HG02623 (cell line): ENCODE results near the gene IQCK.

ENCODE experiments used
- ATAC-seq: cut with Tn5 transposase; IDR thresholded peaks from one replicate; pipeline ENCODE4 v1.9.1; 2021; ENCODE audit warnings: moderate library complexity; ENCODE audit not compliant: unreplicated experiment

The IQCK gene

DNA sequence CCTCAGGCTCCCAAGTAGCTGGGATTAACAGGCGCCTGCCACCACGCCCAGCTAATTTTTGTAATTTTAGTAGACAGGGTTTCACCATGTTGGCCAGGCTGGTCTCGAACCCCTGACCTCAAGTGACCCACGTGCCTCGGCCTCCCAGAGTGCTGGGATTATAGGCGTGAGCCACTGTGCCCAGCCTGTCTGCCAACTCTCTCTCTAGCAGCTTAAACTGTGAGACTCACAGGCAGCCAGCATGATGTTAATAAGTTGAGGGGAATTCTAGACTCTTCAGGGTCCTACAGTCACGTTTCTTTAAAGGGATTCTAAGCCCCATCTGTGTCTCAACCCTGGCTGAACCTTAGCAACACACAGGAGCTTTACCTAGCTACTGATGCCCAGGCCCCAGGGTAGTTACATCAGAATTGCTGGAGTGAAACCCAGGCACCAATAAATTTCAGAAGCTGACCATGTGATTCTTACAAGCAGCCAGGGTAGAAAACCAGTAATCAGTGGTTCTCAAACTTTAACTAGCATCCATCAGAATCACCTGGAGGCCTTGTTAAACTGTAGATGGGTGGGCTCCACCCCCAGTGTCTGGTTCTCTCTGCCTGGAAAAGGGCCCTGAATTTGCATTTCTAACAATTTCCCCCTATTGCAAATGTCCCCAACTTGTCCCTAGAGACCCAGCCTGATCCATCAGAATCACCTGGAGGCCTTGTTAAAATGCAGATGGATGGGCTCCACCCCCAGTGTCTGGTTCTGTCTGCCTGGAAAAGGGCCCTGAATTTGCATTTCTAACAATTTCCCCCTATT is 135.9 kb downstream of the IQCK start:
- no peak for ATAC-seq

DNA sequence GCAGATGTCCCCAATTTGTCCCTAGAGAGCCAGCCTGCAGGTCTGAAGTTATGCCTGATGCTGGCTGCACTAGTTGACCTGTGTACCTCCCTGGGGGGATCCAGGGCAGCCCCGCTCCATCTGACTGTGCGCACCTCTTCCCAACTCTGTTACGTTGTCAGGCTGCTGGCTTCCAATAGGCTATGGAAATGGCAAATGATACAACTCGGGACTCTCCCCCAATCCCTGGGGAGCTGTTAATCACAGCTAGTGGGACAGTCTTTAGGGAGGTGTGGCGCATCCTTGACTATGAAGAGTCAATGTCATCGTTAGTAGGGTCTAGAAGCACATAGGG is 136.4 kb downstream of the IQCK start:
- no peak for ATAC-seq

- ATAC-seq, result no peak
These were observed 138.0 kb downstream of the IQCK start for GRCh38 chr16:19856120-19856519.

- no peak for ATAC-seq
These were observed 139.7 kb downstream of the IQCK start for GRCh38 chr16:19857593-19858339.

DNA sequence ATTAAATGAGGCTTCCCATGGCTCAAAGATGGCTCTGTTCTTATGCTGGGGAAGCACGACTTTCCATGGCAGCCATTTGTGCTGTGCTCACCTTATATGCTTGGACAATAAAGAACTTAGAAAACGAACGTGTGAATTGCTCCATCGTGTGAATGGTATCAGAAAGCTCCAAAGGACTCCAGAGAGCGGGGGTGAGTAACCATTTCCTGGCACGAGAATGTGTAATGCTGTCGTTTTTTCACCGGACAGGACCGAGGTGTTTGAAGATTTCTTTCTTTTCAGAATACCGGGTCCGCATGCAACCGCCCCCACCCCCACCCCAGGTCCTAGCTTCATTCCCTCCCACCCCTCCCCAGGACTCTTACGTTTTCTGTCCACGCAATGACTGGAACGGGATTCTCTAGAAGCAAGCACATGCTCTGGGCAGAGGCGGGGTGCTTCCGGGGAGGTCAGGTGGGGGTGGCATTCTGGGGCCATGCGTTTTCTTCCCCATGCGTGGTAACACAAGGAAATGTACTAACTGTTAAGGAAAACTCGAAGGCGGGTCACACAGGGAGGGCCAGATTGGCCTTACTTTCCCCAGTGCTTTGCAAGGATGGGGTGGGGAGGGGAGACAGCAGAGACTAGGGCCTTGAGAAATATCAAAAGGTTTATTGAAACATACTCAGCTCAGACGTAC is 140.4 kb downstream of the IQCK start:
- ATAC-seq, result no peak

- ATAC-seq, result no peak
These were observed 141.1 kb downstream of the IQCK start for GRCh38 chr16:19859166-19859565.

DNA sequence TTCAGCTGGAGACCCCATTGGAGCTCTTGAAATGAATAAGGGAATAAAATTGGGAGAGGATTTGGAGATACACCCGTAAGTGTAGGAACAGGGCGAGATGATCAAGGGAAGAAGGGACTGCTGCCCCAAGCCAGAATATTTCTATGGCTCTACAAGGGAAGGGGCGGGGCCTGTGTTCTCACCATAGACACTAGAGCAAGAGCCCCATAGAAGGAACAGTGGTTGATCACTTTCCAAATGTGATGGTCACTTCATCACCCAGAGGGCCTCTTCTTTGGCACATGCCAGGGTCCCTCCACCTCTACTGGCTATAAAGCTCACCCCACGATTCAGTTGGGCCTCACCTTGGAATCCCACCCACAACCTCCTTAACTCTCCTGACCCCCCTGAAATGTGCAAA is 141.5 kb downstream of the IQCK start:
- ATAC-seq, result no peak

GRCh38 chr16:19860166-19861041 is 142.3 kb downstream of the IQCK start:
- ATAC-seq, result no peak

DNA sequence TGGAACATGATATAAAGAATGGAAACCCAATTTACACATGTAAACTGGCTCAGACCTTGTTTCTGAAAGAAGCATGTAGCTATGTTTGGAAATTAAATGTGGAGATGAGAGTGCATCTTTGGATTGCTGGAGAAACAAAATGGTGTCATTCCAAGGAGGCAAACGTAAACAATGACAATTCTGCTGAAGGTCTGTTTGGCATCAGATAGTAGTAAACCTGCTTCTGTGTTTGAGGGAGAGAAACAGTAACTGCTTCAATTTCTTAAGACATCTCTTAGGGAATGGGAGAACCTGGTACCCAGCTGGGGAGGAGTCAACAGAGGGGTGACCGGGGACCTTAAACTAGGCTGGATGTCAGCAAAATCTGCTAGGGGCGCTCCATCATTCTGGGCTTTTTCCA is 143.1 kb downstream of the IQCK start:
- no peak for ATAC-seq

- no peak for ATAC-seq
These were observed 143.8 kb downstream of the IQCK start for GRCh38 chr16:19861811-19862327.

DNA sequence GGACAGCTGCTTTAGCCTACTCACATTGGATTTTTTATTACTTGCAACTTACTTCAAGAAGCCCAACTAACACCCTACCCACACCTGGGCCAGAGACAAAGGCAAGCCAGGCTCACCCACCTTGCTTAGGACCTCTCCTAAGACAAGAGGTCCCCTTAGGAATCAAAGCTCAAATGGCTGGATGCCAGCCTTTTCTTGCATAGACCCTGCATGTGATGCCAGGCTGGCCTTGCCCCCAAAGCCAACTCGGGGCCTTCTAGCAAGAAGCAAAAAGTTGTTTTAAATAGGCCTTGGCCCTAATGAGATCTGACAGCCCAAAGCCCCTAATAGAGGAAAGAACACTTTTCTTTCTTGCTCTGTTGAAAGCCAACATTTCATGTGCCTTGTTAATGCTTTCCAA is 145.9 kb downstream of the IQCK start:
- no peak for ATAC-seq

DNA sequence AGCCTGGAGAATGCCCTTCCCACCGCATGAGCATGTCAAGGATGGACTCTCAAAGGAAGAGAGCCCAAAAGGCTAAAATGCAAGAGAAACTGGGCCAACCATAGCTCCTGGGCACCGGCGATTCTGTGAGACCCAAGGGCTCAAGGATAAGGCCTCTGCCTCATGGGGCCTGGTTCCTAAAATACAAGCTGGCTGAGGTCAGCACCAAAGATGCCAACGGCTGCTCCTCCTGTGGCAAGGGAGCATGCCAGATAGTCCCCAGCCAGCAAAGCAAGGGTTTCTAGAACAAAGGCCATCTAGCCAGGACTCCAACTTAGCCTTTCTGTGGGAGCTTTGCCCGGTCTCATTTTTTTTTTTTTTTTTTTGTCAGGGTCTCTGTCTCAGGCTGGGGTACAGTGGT is 146.5 kb downstream of the IQCK start:
- ATAC-seq, result no peak

- ATAC-seq, result no peak
These were observed 150.3 kb downstream of the IQCK start for GRCh38 chr16:19868421-19868820.

DNA sequence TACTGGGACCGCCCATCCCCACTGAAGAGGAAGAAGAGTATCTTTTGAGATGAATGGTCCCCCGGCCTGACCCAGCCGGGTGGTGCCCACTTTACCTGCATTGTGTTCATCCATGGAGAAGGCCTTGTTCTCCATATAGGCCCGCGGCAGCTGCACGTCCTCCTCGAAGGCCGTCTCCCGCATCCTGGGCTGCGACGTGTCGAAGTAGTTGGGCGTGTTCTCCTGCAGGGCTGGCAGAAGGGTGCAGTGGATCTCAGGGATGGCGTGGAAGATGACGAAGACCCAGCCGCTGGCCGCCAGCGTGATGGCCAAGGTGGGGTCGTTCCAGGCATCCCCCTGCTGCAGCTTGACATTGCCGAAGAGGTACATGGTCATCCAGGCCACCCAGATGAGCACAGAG is 153.7 kb downstream of the IQCK start:
- no peak for ATAC-seq

- ATAC-seq, result no peak
These were observed 154.2 kb downstream of the IQCK start for GRCh38 chr16:19872179-19872863.

GRCh38 chr16:19872935-19873334 is 154.9 kb downstream of the IQCK start:
- no peak for ATAC-seq

DNA sequence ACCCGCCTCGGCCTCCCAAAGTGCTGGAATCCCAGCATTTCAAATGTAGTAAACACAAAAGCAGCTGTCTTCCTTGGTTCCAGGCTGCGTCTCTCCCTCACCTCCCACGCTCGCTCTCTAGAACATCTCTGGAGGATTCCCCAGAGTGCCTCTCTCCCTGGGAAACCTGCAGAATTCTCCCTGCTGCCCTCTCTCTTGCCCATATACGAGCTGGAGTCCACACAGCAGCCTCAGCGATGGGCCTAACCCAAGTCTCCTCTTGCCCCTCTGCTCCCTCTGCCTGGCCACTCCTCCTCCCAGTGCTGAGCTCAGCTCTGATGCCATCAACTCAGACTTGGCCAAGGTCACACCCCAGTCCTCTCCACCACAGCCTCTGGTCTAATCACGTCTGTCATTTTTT is 156.0 kb downstream of the IQCK start:
- ATAC-seq, result no peak

GRCh38 chr16:19874851-19875546 is 156.9 kb downstream of the IQCK start:
- no peak for ATAC-seq

- ATAC-seq, result no peak
These were observed 157.8 kb downstream of the IQCK start for GRCh38 chr16:19875900-19876299.
